ENCODE data around the gene DAB2IP.

GRCh38 chr9:121679901-121680635 is 28.6 kb downstream of the DAB2IP start:
- no peak for TF ChIP-seq CTCF (IDR thresholded peaks at IDR 0.05)
- no peak for TF ChIP-seq EZH2phosphoT487 (IDR thresholded peaks at IDR 0.05)

All from neural progenitor cell (in vitro differentiated cells).